ENCODE measurements around the gene TRIM65. TPM values are rescaled to one million over a fixed set of nuclear protein-coding genes. Genes with fewer than 3 reads are reported as not detected.

TRIM65 gene
- total RNA-seq, 1 experiment from 2014 or later: 23.1 TPM

- Mint-ChIP-seq H3K4me3 (ENCODE audit: unreplicated experiment) (no peak overlapping the region), H3K27me3 (ENCODE audit: insufficient read depth, unreplicated experiment) (no peaks in the 10 kb centered on the region), H3K9me3 (ENCODE audit: unreplicated experiment) (no peaks in the 10 kb centered on the region), H3K36me3 (ENCODE audit: insufficient read depth, unreplicated experiment) (no peaks in the 10 kb centered on the region), H3K4me1 (ENCODE audit: low read depth, unreplicated experiment) (peaks cover under 1% of the 10 kb centered on the region), H3K27ac (ENCODE audit: unreplicated experiment) (no peak overlapping the region)
- Histone ChIP-seq H3K36me3 (ENCODE audit: control insufficient read depth, insufficient read depth, low read length) (no peaks in the 10 kb centered on the region), H3K4me1 (peaks cover 16% of the 10 kb centered on the region), H3K27me3 (replicated peaks; ENCODE audit: control insufficient read depth, insufficient read depth, low read length) (no peaks in the 10 kb centered on the region), H3K9me3 (no peaks in the 10 kb centered on the region), H3K4me3 (ENCODE audit: low read depth, low read length) (no peak overlapping the region)
- ChIA-PET POLR2A (interaction anchor here (0.6 kb wide), 3 partner anchors 14 to 60 kb away, joined by 5 to 7 read pairs (median 5); no protein-coding TSS in a partner anchor), CTCF (interaction anchor here (0.6 to 1.1 kb wide), 3 partner anchors 10 to 15 kb away, joined by 4 to 10 read pairs (median 6); no protein-coding TSS in a partner anchor)
- TF ChIP-seq CTCF (IDR thresholded peaks at IDR 0.05; ENCODE audit: insufficient read depth in 1 of 2, low read depth in 1 of 2, low read length in 1 of 2, severe bottlenecking in 1 of 2, unreplicated experiment in 1 of 2): no peak
- DNase-seq: no peak
- BruUV-seq (replicated peaks): no TSS peak
- intact Hi-C loops (cut with micrococcal nuclease; ENCODE audit: unreplicated experiment): no loop called here
Observed at GRCh38 chr17:75839942-75840798, 56.6 kb downstream of the TRIM65 start.

Other genes starting within 250 kb of the TRIM65 start
- 67.0 and 67.7 TPM in 2 replicates for gene RECQL5, start 229.8 kb downstream of the TRIM65 start, total RNA-seq (2022)
- 119 and 126 TPM in 2 replicates for gene SAP30BP, start 229.6 kb downstream of the TRIM65 start, total RNA-seq (2022)
- 50.8 and 55.4 TPM in 2 replicates for gene ITGB4, start 175.5 kb downstream of the TRIM65 start, total RNA-seq (2022)
- 41.1 and 45.0 TPM in 2 replicates for gene GALK1, start 131.8 kb downstream of the TRIM65 start, total RNA-seq (2022)
- gene UNK, start 112.1 kb downstream of the TRIM65 start, total RNA-seq (2022): 31.2 and 33.3 TPM in 2 replicates
- 5.5 and 9.0 TPM in 2 replicates for gene UNC13D, start 52.5 kb downstream of the TRIM65 start, total RNA-seq (2022)
- gene WBP2, start 41.6 kb downstream of the TRIM65 start, total RNA-seq (2022): 66.6 and 72.3 TPM in 2 replicates
- 2.0 and 2.5 TPM in 2 replicates for gene TRIM47, start 18.4 kb downstream of the TRIM65 start, total RNA-seq (2022)
- 157 and 163 TPM in 2 replicates for gene MRPL38, start 7.9 kb upstream of the TRIM65 start, total RNA-seq (2022)
- gene FBF1, start 44.1 kb upstream of the TRIM65 start, total RNA-seq (2022): 13.9 and 14.1 TPM in 2 replicates
- gene ACOX1, start 82.2 kb upstream of the TRIM65 start, total RNA-seq (2022): 43.7 and 48.3 TPM in 2 replicates
- 19.1 and 20.3 TPM in 2 replicates for gene TEN1, start 82.3 kb upstream of the TRIM65 start, total RNA-seq (2022)
- gene CDK3, start 103.9 kb upstream of the TRIM65 start, total RNA-seq (2022): 5.2 and 6.8 TPM in 2 replicates
- 0.16 and 0.46 TPM in 2 replicates for gene EVPL, start 130.4 kb upstream of the TRIM65 start, total RNA-seq (2022)
- 105 and 113 TPM in 2 replicates for gene SRP68, start 175.6 kb upstream of the TRIM65 start, total RNA-seq (2022)
- gene GALR2, start 177.8 kb upstream of the TRIM65 start, total RNA-seq (2022): 0.50 and 0.79 TPM in 2 replicates
- 0.34 TPM in 1 of 2 replicates, not detected in the other for gene ZACN, start 182.2 kb upstream of the TRIM65 start, total RNA-seq (2022)
- 205 TPM in 2 replicates for gene EXOC7, start 206.8 kb upstream of the TRIM65 start, total RNA-seq (2022)
- 7.0 and 10.7 TPM in 2 replicates for gene FOXJ1, start 244.3 kb upstream of the TRIM65 start, total RNA-seq (2022)